GM20431 (cell line): ENCODE results near the gene PRKCB.
"Not testable (repeated sequence)": the region's sequence is repeated elsewhere in the genome, so short reads cannot be mapped to it uniquely, and the experiment has no call there.

Experiments
- in situ Hi-C: fragments of 300-500 bp; cut with MseI, MboI; formaldehyde crosslinking; loops from one replicate; pipeline ENCODE4 v1.15.0; 2020; ENCODE audit warnings: low sequenced_read_pairs; ENCODE audit not compliant: unreplicated experiment

The PRKCB gene

DNA sequence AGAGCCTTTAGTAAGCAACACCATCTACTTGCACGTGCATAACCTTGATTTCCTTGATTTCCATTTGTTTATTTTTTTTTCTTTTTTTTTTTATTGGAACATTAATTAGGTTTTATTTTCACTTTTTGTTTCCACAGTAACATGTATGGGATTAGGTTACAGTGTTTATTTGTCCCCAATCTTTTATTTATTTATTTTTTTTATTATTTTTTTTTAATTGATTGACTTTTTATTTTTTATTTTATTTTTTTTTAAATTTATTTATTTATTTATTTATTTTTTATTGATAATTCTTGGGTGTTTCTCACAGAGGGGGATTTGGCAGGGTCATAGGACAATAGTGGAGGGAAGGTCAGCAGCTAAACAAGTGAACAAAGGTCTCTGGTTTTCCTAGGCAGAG lies 272.3 kb downstream of the PRKCB start:
- in situ Hi-C loops = not testable (repeated sequence)

DNA sequence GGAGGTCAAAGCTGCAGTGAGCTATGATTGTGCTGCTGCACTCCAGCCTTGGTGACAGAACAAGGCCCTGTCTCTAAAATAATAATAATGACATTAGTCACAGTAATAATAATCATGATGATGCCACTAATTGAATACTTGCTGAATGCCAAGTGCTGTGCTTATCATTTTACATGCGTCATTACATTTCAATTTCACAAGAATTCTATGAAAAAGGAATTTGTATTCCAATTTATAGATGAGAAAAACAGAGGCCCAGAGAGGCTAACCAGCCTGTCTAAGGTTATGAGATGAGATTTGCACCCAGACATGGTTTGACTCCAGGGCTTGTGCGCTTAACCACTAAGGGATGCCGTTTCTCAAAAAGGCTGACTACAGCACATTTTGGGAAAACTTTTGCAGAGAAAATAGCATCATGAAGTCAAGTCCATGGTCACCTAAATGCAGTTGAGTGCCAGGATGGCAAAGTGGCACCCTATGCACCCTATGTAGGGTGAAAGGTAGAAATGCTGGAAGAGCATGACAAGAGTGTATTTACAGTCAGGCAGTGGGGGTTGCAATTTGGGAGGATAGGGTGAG lies 276.0 kb downstream of the PRKCB start:
- in situ Hi-C loops = no loop called here

DNA sequence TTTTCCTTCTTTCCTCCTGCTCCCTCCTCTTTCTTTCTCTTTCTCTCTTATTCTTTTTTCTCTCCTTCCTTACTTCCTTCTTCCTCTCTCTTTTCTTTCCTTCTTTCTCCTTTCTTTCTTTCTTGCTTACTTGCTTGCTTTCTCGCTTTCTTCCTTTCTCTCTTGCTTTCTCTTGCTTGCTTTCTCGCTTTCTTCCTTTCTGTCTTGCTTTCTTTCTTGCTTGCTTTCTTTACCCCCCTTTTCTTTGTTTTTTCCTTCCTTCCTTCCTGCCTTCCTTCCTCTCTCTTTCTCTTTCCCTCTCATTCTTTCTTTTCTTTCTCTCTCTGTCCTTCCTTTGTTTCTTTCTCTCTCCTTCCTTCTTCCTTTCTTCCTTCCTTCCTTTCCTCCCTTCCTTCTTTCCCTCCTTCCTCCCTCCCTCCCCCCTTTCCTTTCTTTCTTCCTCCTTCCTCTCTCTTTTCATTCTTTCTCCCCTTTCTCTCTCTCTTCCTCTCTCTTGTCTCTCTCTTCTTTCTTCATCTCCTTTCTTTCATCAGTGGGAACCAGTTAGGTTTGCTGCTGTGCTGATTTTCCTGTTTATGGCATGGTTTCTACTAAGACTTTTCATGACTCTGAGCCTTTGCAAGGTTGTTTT lies 277.4 kb downstream of the PRKCB start:
- in situ Hi-C loops = no loop called here

- in situ Hi-C loops = no loop called here
Observed at GRCh38 chr16:24114876-24115275, 279.1 kb downstream of the PRKCB start.

DNA sequence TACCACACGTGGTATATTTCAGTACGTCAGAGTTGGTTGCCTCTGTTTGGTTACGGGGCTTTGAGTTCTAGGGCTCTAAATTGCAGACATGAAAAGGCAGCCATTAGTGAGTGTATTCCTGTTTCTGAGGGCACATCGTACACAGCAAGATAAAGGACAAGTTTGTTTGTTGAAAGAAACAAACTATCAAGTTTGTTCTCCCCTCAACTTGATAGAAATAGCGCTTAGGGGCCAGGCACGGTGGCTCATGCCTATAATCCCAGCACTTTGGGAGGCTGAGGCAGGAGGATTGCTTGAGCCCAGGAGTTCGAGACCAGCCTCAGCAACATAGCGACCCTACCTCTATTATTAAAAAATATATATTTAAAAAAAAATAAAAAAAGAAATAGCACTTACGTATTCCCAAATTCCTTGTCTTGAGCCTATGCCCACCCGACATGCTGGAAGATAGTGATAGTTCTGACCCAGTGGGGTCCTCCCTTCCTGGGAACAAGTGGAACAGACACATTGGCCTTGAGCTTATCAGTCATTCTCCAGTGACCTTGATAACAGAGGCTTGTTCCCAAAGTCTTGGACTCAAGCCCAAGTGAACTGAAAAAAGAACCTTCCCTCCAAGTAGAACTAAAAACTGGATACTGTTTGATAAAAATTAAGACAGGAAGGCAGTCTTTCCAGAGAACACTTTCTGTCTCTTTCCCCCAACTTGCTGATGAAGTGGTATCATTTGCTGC lies 280.4 kb downstream of the PRKCB start:
- in situ Hi-C loops = no loop called here

GRCh38 chr16:24116989-24117388 lies 281.2 kb downstream of the PRKCB start:
- in situ Hi-C loops = no loop called here

DNA sequence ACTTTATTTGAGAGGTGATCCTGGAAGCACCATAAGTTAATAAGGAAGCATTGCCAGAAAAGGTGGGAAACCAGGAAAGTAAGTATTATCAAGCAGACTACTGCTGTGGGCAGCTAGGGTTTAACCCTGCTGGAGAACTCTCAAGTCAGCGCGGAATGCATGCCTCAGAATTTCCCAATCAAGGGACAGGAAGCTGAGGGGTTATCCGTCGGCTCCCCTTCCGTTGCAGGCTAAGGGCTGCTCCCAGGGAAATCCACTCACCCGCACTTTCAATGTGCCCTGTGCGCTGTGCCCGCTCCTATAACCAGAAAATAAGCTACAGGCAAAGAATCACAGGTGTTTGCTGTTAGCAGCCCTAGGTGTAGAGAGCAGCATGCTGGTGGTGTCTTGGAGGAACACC lies 281.9 kb downstream of the PRKCB start:
- in situ Hi-C loops = no loop called here

- in situ Hi-C loops = no loop called here
Observed at GRCh38 chr16:24118126-24118821, 282.5 kb downstream of the PRKCB start.

DNA sequence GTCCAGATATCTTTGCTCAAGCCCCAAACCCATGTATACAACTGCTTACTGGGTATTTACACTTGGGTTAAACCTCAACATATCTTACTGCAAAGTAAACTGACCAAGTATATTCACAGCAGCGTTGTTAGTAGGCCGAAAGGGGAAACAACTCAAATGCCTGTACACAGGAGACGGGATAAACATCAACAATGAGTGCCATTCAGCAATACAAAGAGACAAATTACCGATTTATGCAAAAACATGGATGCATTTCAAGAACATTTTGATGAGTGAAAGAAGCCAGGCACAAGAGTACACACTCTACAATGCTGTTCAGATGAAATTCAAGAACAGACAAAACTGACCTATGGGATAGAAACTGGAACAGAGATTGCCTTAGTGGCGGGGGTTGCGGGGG lies 284.0 kb downstream of the PRKCB start:
- in situ Hi-C loops = no loop called here

DNA sequence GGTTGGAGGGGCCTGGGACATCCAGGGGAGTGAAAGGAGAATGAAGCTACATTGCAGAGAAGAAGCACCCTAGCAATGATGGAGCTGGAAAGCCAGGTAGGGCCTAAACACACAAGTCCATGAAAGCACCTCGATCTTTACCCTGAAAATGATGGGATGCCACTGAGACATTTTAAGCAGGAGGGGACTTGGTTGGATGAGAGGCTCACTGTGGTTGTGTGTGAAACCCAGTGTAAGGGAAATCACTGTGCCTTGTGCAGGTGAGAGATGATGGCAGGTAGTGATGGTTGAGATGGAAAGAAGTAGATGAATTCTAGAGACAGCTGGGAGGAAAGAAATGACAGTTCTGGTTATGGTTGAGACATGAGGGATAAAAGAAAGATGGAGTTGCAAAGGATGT lies 287.5 kb downstream of the PRKCB start:
- in situ Hi-C loops = no loop called here

DNA sequence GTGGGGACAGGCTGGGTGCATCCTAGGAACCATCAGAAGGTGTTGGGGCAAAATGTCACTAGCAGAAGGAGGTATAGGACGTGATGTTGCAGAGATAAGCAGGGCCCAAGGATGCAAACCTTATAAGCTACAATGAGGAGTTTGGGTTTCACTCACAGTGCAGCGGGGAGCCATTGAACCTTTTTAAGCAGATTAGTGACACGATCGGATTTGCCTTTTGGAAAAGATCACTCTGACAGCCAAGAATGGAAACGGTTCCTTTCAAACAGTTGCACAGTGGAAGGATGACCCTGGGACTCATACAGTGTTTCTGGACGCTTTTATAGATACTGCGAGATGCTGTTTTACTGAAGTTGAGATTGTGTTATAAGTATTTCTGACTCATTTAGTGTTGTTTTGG lies 288.5 kb downstream of the PRKCB start:
- in situ Hi-C loops = no loop called here

GRCh38 chr16:24125214-24125613 lies 289.4 kb downstream of the PRKCB start:
- in situ Hi-C loops = no loop called here

DNA sequence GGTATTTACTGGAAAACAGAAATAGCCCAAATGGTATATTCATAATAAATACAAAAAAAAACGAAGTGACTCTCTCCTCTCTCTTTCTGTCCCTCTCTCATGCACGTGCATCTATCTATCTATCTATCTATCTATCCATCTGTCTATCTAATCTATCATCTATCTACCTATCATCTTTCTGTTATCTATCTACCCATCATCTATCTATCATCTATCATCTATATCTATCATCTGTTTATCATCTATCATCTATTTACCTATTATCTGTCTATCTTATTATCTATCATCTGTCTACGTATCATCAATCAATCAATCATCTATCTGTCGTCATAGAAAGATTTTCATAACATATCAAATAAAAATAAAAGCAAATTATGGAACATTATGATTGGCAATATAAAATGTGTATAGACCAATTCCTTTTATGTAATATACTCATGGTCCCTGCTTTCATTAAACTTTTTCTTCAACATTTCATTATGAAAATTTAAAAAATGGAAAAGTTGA lies 293.7 kb downstream of the PRKCB start:
- in situ Hi-C loops = no loop called here

DNA sequence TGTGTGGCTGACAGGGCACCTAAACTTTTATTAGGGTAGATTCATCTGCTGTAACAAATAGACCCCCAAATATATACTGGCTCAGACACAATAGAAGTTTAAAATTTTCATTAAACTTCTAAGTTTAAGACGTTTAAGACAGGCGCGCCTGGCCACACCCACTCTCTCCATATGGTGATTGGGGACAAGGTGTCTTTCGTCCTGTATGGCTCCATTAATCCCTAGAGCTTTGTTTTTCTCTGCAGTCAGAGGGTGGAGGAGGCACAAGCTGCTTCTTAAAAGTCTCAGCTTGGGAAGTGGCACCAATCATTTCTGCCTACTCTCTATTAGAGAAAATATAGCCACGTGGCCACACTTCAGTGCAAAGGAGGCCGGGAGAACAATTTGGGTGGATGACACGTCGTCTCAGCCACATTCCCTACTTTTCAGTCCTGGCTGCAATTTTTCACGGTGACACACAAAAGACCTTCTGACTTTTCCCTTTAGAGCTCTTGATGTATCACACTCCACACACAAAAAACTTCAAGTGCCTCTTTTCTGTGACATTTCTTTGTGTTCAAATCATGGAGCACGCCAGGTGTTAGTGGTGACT lies 294.8 kb downstream of the PRKCB start:
- in situ Hi-C loops = no loop called here

GRCh38 chr16:24131294-24131693 lies 295.5 kb downstream of the PRKCB start:
- in situ Hi-C loops = no loop called here

DNA sequence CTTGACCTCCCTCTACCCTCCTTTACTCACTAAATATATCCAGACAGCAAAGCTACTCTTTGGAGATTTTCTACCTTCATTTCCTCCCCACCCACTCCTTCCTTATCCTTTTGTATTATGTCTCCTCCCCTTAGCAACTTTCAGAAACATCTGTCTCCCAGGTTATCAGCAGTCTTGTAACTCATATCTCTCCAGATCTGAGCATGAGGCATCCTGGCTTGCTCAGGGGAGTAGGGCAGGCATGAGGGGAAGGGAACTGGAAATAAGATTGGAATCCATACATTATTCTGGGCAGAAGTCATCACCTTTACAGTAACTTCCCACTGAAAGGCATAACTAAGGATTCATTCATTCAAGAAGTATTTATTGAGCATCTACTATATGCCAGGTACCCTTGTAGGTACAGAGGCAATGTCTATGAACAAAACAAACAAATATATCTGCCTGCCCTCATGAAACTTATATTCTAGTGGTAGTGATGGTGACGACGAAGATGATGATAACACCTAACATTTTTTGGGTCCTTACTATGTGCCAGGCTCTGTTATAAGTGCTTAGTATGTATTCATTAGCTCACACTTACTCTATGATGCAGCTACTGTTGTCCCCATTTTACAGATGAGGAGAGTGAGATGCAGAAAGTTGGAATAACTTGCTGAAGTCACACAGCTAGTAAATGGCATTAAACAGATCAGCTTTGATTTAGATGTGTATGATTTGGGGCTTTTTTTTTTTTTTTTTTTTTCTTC lies 296.4 kb downstream of the PRKCB start:
- in situ Hi-C loops = no loop called here

DNA sequence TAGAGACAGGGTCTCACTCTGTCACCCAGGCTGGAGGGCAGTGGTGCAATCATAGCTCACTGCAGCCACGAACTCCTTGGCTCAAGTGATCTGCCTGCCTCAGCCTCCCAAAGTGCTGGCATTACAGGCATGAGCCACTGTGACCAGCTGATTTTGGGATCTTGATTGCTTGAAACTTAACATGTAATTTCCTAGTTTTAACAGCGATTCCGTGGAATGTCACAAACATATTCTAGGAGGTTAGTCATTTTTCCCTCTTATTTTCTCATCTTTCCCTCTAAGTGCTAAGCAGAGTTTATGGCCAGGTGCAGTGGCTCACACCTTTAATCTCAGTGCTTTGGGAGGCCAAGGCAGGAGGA lies 297.0 kb downstream of the PRKCB start:
- in situ Hi-C loops = no loop called here

DNA sequence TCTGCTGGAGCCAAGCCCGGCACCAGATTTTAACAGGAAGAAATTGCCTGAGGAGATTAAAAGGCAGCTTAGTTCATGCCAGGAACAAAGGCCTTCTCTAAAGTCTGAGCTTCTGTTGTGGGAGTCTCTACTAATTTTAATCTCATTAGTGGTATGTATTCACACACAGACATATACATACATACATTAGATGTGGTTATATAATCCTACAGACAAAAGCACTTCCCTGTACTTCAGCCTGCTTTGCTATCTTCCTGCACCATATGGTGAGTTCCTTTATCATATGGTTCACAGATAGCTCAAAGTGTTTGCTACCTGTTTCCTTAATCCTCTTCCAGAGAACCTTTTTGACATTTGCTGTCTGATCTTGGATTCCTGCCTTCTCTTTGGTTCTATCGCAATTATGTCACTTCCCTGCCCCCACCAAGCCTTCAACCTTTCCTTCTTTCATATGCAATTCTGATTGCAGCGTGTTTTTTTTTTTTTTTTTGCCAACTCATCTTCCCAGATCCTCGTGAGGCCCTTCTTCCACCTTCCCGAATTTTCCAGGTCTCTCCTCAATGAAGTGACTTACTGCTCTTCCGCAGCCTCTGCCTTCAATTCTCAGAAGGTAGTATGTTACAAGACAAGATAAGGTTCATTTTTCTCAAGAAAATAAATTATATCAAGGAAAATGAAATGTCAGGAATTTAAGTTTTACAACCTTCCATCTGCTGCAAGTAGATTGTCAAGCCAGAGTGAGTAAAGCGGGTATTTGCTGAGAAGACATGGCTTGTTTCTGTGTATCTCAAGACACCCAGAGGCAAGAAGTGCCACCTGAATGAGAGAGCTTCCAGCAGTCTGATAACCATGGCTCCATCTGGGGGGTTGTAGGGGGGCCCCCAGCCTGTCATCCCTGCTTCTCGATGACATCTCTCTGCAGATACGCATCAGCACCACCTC lies 300.1 kb downstream of the PRKCB start:
- in situ Hi-C loops = no loop called here

DNA sequence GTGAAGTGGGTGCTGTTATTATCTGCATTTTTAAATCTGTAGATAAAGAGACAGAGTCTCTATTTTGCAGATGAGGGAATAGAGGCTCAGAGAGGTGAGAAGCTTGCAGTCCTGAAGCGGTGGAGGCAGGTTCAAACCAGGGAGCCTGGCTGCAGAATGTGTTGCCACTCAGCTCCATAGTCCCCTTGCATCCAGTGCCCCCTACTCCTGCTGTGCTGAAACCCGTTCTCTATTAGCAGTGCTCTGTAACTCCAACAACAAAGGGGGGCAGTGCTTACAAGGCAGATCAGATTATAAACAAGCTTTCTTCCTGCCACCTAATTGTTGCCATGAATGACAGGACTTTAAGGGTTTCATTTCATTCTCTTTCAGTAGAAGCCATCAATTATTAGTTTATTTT lies 302.2 kb downstream of the PRKCB start:
- in situ Hi-C loops = no loop called here
